H9 (cell line): Measurements from ENCODE around the gene NUDT16L1. TPM values are rescaled to one million over a fixed set of nuclear protein-coding genes. Genes with fewer than 3 reads are reported as not detected.

Experiments
- DNase-seq: peaks from one replicate; pipeline ENCODE4 v3.0.0-alpha.2; 2017
- H2AFZ ChIP-seq: one replicate; pipeline ENCODE4 v1.6.1; 2013; ENCODE audit warnings: mild to moderate bottlenecking, low read length, control low read depth, moderate library complexity
- H2AK5ac ChIP-seq: 2 replicates; pipeline ENCODE4 v1.6.1; 2013; ENCODE audit warnings: low read length, control low read depth, mixed read lengths; ENCODE audit not compliant: insufficient read length
- H2BK120ac ChIP-seq: one replicate; pipeline ENCODE4 v1.6.1; 2013; ENCODE audit warnings: low read depth, mild to moderate bottlenecking, low read length, control low read depth, inconsistent platforms; ENCODE audit not compliant: poor library complexity, severe bottlenecking
- H2BK12ac ChIP-seq: 2 replicates; pipeline ENCODE4 v1.6.1; 2013; ENCODE audit warnings: low read length, control low read depth, mixed read lengths, low read depth; ENCODE audit not compliant: insufficient read length
- H2BK15ac ChIP-seq: 2 replicates; pipeline ENCODE4 v1.6.1; 2013; ENCODE audit warnings: low read depth, low read length, control low read depth
- H2BK20ac ChIP-seq: one replicate; pipeline ENCODE4 v1.6.1; 2013; ENCODE audit warnings: low read depth, mild to moderate bottlenecking, low read length, control low read depth, inconsistent platforms; ENCODE audit not compliant: poor library complexity, severe bottlenecking
- H2BK5ac ChIP-seq: 2 replicates; pipeline ENCODE4 v1.6.1; 2013; ENCODE audit warnings: low read length, control low read depth, mixed read lengths; ENCODE audit not compliant: insufficient read length
- H3K14ac ChIP-seq: 2 replicates; pipeline ENCODE4 v1.6.1; 2013; ENCODE audit warnings: low read length, control low read depth; ENCODE audit not compliant: insufficient read depth
- H3K18ac ChIP-seq: 2 replicates; pipeline ENCODE4 v1.6.1; 2013; ENCODE audit warnings: low read depth, mild to moderate bottlenecking, mixed read lengths, low read length, control low read depth; ENCODE audit not compliant: insufficient read length
- H3K23ac ChIP-seq: 2 replicates; pipeline ENCODE4 v1.6.1; 2013; ENCODE audit warnings: low read length, control low read depth, mixed read lengths, low read depth; ENCODE audit not compliant: insufficient read length
- H3K23me2 ChIP-seq: 2 replicates; pipeline ENCODE4 v1.6.1; 2013; ENCODE audit warnings: low read depth, mild to moderate bottlenecking, mixed read lengths, low read length, control low read depth; ENCODE audit not compliant: insufficient read length, poor library complexity, severe bottlenecking
- H3K27ac ChIP-seq: 2 replicates; pipeline ENCODE4 v1.5.1; 2013; ENCODE audit warnings: low read length, control low read depth, mixed read lengths, low read depth; ENCODE audit not compliant: insufficient read length
- H3K27me3 ChIP-seq: 2 replicates; pipeline ENCODE4 v1.6.1; 2013; ENCODE audit warnings: low read length, control low read depth, inconsistent platforms; ENCODE audit not compliant: insufficient read depth
- H3K4ac ChIP-seq: 2 replicates; pipeline ENCODE4 v1.6.1; 2013; ENCODE audit warnings: low read depth, mild to moderate bottlenecking, control low read depth, inconsistent platforms, low read length, moderate library complexity
- H3K4me1 ChIP-seq: 2 replicates; pipeline ENCODE4 v1.6.1; 2013; ENCODE audit warnings: low read length, control low read depth, inconsistent platforms; ENCODE audit not compliant: insufficient read depth
- H3K4me2 ChIP-seq: 2 replicates; pipeline ENCODE4 v1.6.1; 2013; ENCODE audit warnings: low read length, control low read depth, mixed read lengths; ENCODE audit not compliant: insufficient read length, insufficient read depth
- H3K56ac ChIP-seq: 2 replicates; pipeline ENCODE4 v1.6.1; 2013; ENCODE audit warnings: low read depth, mild to moderate bottlenecking, mixed read lengths, low read length, control low read depth; ENCODE audit not compliant: insufficient read length
- H3K79me1 ChIP-seq: 2 replicates; pipeline ENCODE4 v1.6.1; 2013; ENCODE audit warnings: low read depth, mild to moderate bottlenecking, moderate library complexity, low read length, control low read depth, inconsistent platforms; ENCODE audit not compliant: insufficient read depth, poor library complexity, severe bottlenecking
- H3K79me2 ChIP-seq: 2 replicates; pipeline ENCODE4 v1.6.1; 2013; ENCODE audit warnings: low read length, control low read depth, inconsistent platforms; ENCODE audit not compliant: insufficient read depth
- H3K9ac ChIP-seq: 2 replicates; pipeline ENCODE4 v1.6.1; 2013; ENCODE audit warnings: low read length, control low read depth, mixed read lengths; ENCODE audit not compliant: insufficient read length; ENCODE audit errors: extremely low read depth
- H3K9me3 ChIP-seq: one replicate; pipeline ENCODE4 v1.6.1; 2013; ENCODE audit warnings: low read depth, low read length, inconsistent platforms; ENCODE audit not compliant: control insufficient read depth
- H3T11ph ChIP-seq: one replicate; pipeline ENCODE4 v1.6.1; 2013; ENCODE audit warnings: mild to moderate bottlenecking, low read length, control low read depth, inconsistent platforms
- H4K20me1 ChIP-seq: one replicate; pipeline ENCODE4 v1.6.1; 2013; ENCODE audit not compliant: control insufficient read depth, insufficient read length, insufficient read depth
- H4K5ac ChIP-seq: 2 replicates; pipeline ENCODE4 v1.6.1; 2013; ENCODE audit warnings: low read depth, mild to moderate bottlenecking, mixed read lengths, low read length, control low read depth; ENCODE audit not compliant: insufficient read length
- H4K8ac ChIP-seq: replicated peaks from 2 replicates; pipeline ENCODE4 v1.6.1; 2013; ENCODE audit warnings: low read length, control low read depth, mixed read lengths, low read depth; ENCODE audit not compliant: insufficient read length
- H4K91ac ChIP-seq: 2 replicates; pipeline ENCODE4 v1.6.1; 2013; ENCODE audit warnings: low read depth, mild to moderate bottlenecking, moderate library complexity, mixed read lengths, low read length, control low read depth; ENCODE audit not compliant: insufficient read length
- H3K27ac Mint-ChIP-seq, 3 experiments: 2 replicates in 2 of 3; 3 replicates in 1 of 3; pipeline ENCODE4 v1.8.0; 2020 to 2021; ENCODE audit warnings: mixed read lengths in 3 of 3, mild to moderate bottlenecking in 1 of 3, moderate library complexity in 1 of 3
- H3K27me3 Mint-ChIP-seq: 2 replicates; pipeline ENCODE4 v1.8.0; 2021; ENCODE audit warnings: low read depth, mild to moderate bottlenecking, moderate library complexity, mixed read lengths
- H3K36me3 Mint-ChIP-seq, 3 experiments: 2 replicates in 2 of 3; 3 replicates in 1 of 3; pipeline ENCODE4 v1.8.0; 2020 to 2021; ENCODE audit warnings: low read depth in 3 of 3, mixed read lengths in 3 of 3; ENCODE audit not compliant: insufficient read depth in 1 of 3
- H3K4me1 Mint-ChIP-seq, 2 experiments: 2 replicates each; pipeline ENCODE4 v1.8.0; 2020; ENCODE audit warnings: mixed read lengths in 2 of 2
- H3K4me3 Mint-ChIP-seq, 2 experiments: 2 replicates in 1 of 2; 3 replicates in 1 of 2; pipeline ENCODE4 v1.8.0; 2020 to 2021; ENCODE audit warnings: mild to moderate bottlenecking in 2 of 2, mixed read lengths in 2 of 2, moderate library complexity in 1 of 2
- H3K9me3 Mint-ChIP-seq, 2 experiments: 2 replicates in 1 of 2; 3 replicates in 1 of 2; pipeline ENCODE4 v1.8.0; 2020; ENCODE audit warnings: mild to moderate bottlenecking in 2 of 2, mixed read lengths in 2 of 2, moderate library complexity in 1 of 2
- CTCF ChIP-seq: fragments of 200-600 bp; sonication (generic); conservative IDR thresholded peaks from 3 replicates; pipeline ENCODE4 v1.8.0; 2021; ENCODE audit warnings: antibody characterized with exemption, mild to moderate bottlenecking
- WGBS: extraction: QIAGEN DNeasy Blood & Tissue Kit; methylation state at CpG from one replicate; pipeline ENCODE4 v1.1.7; 2013; ENCODE audit warnings: missing lambda C conversion rate, low lambda C conversion rate, mixed read lengths; ENCODE audit not compliant: insufficient read length; ENCODE audit errors: extremely low coverage; 5-methylcytosine and 5-hydroxymethylcytosine counted together
- total RNA-seq: library from RNA; stranded (reverse); gene quantifications from 2 replicates; pipeline ENCODE4 v1.2.1, GENCODE V29; 2021

NUDT16L1 gene
- total RNA-seq, 1 experiment from 2014 or later, result 49.4 TPM

- Histone ChIP-seq H2BK12ac (no peak overlapping the region), H2BK15ac (no peak overlapping the region), H3K23ac (no peak overlapping the region), H2BK20ac (no peak overlapping the region), H3K23me2 (no peaks in the 10 kb centered on the region), H3K27ac (no peak overlapping the region), H3T11ph (no peak overlapping the region), H4K20me1 (no peaks in the 10 kb centered on the region), H3K14ac (no peak overlapping the region; the same call in 1 of the 2 replicates), H3K9ac (no peak overlapping the region), H3K27me3 (no peaks in the 10 kb centered on the region), H2AK5ac (no peak overlapping the region), H3K56ac (no peak overlapping the region), H3K4ac (no peak overlapping the region), H3K79me2 (no peaks in the 10 kb centered on the region), H4K91ac (no peak overlapping the region), H4K8ac (no peak overlapping the region), H2BK120ac (no peak overlapping the region), H3K79me1 (no peaks in the 10 kb centered on the region), H2AFZ (no peak overlapping the region), H3K9me3 (no peaks in the 10 kb centered on the region), H3K4me2 (no peak overlapping the region), H3K18ac (no peak overlapping the region), H4K5ac (no peak overlapping the region), H2BK5ac (no peak overlapping the region), H3K4me1 (no peaks in the 10 kb centered on the region)
- Mint-ChIP-seq H3K4me1 (no peaks in the 10 kb centered on the region), H3K27ac (no peak overlapping the region), H3K4me3 (no peak overlapping the region), H3K36me3 (peaks cover 3 to 33% (median 30%) of the 10 kb centered on the region in 3 experiments; a peak in 6 of 7 replicates), H3K27me3 (no peaks in the 10 kb centered on the region), H3K9me3 (no peaks in the 10 kb centered on the region)
- TF ChIP-seq CTCF, result no peak
- no CpG with 5 or more reads among the region's 27 CpGs for WGBS
- DNase-seq, result no peak
These were observed 6.7 kb upstream of the NUDT16L1 start for GRCh38 chr16:4686497-4687210.
